H1 (cell line): ENCODE results near the gene NUP210. TPM values are rescaled to one million over a fixed set of nuclear protein-coding genes. Genes with fewer than 3 reads are reported as not detected.
A peak's percentile ranks its signal among the peaks of the same experiment; 100 is the strongest.

Experiments used
- CTCF ChIP-seq, 3 experiments: IDR thresholded peaks; 1 replicate in 2 of 3; 2 replicates in 1 of 3; pipeline versions ENCODE4 v1.5.1 to v1.6.1; 2011; ENCODE audit warnings: low read length in 3 of 3, mild to moderate bottlenecking in 3 of 3, inconsistent platforms in 2 of 3, low read depth in 1 of 3, moderate library complexity in 1 of 3; ENCODE audit not compliant: insufficient read depth in 1 of 3; ENCODE audit errors: control extremely low read depth in 1 of 3
- RXRA ChIP-seq: IDR thresholded peaks from 2 replicates; pipeline ENCODE4 v1.6.1; 2011; ENCODE audit warnings: low read depth, mild to moderate bottlenecking, low read length, moderate library complexity; ENCODE audit not compliant: insufficient read depth
- polyA plus RNA-seq, 7 experiments: library from polyadenylated mRNA; depleted of rRNA in 3 of 7; stranded (reverse) in 5 of 7; unstranded in 2 of 7; fragments of >200 nt in 5 of 7; fragments of 200-250 nt in 2 of 7; gene quantifications; 1 replicate in 5 of 7; 2 replicates in 1 of 7; 4 replicates in 1 of 7; pipeline versions ENCODE4 v1.2.1 to v1.2.3, GENCODE V29; 2011 to 2013; ENCODE audit warnings: missing spikeins in 2 of 7, mixed read lengths in 2 of 7
- total RNA-seq: library from RNA; stranded (reverse); fragmentation: NEBNext Ultra II Directional; extraction: Animal tissue kit (Norgen Biotek cat#: 25700); gene quantifications from 2 replicates; pipeline ENCODE4 v1.2.1, GENCODE V29; 2021

NUP210 gene
- total and polyA plus RNA-seq, 2 of the 8 experiments (the other 6 are each of a cell fraction or from before 2014, with no cell fraction given) = 51.0 to 53.7 TPM

- TF ChIP-seq CTCF (IDR thresholded peaks at IDR 0.05; ENCODE audit: control extremely low read depth in 1 of 3, insufficient read depth in 1 of 3, low read depth in 1 of 3, low read length in 3 of 3) = peak in 2 of 3 experiments; percentile 62 to 65; a peak in 3 of 4 replicates
- no peak for TF ChIP-seq RXRA
Measured at GRCh38 chr3:13282986-13283876, 136.9 kb downstream of the NUP210 start (continued).
